GM19395 (cell line): ENCODE results near the gene TTBK2.
"Not testable (repeated sequence)": the region's sequence is repeated elsewhere in the genome, so short reads cannot be mapped to it uniquely, and the experiment has no call there.

Experiments
- ATAC-seq: cut with Tn5 transposase; IDR thresholded peaks from one replicate; pipeline ENCODE4 v1.9.1; 2021; ENCODE audit warnings: mild to moderate bottlenecking, moderate library complexity; ENCODE audit not compliant: unreplicated experiment

TTBK2 gene

GRCh38 chr15:42766109-42766508 is 154.5 kb downstream of the TTBK2 start:
- ATAC-seq: not testable (repeated sequence)

GRCh38 chr15:42764154-42764731 is 156.3 kb downstream of the TTBK2 start:
- ATAC-seq: not testable (repeated sequence)

GRCh38 chr15:42761813-42762212 is 158.8 kb downstream of the TTBK2 start:
- not testable (repeated sequence) for ATAC-seq

- ATAC-seq: no peak
Observed at GRCh38 chr15:42760759-42761158, 159.8 kb downstream of the TTBK2 start.

GRCh38 chr15:42759093-42759492 is 161.5 kb downstream of the TTBK2 start:
- ATAC-seq: no peak

GRCh38 chr15:42750306-42750705 is 170.3 kb downstream of the TTBK2 start:
- ATAC-seq: no peak

DNA sequence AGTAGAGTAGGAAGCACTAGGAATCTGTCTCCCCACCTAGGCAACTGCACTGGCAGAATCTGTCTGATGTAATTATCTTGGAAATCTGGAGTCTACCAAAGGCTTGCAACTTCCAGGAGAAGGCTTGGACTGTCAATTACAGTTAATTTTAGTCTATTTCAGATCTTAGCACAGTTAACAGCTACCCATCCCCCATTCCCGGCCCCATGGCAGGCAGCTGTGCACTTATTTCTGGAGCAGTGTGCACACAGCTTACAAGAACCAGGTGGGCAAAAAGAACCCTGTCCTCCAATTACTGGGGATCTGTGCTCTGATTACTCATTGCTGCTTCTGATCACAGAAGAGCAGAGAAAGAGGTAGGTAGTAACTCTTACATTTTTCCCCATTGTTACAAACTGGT is 171.3 kb downstream of the TTBK2 start:
- no peak for ATAC-seq

GRCh38 chr15:42744195-42744594 is 176.4 kb downstream of the TTBK2 start:
- no peak for ATAC-seq

DNA sequence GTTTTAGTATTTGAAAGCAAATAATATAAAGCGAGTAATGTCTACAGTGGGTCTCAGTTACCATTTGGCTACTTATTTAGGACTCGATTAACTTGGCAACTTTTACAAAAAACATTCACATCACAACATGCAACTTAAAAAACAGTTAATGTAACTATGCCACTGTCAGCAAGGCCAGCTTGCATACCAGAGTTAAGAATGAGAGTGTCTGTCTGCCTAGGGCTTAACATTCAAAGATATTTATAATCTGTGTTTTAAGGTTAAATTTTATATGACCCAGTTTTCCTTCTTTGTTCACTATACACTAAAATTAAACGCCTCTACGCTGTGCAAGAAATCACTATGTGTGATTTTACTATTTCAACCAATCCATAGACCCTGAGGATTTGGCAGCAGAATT is 178.4 kb downstream of the TTBK2 start:
- ATAC-seq: no peak

- ATAC-seq: no peak
Observed at GRCh38 chr15:42741710-42742109, 178.9 kb downstream of the TTBK2 start.

DNA sequence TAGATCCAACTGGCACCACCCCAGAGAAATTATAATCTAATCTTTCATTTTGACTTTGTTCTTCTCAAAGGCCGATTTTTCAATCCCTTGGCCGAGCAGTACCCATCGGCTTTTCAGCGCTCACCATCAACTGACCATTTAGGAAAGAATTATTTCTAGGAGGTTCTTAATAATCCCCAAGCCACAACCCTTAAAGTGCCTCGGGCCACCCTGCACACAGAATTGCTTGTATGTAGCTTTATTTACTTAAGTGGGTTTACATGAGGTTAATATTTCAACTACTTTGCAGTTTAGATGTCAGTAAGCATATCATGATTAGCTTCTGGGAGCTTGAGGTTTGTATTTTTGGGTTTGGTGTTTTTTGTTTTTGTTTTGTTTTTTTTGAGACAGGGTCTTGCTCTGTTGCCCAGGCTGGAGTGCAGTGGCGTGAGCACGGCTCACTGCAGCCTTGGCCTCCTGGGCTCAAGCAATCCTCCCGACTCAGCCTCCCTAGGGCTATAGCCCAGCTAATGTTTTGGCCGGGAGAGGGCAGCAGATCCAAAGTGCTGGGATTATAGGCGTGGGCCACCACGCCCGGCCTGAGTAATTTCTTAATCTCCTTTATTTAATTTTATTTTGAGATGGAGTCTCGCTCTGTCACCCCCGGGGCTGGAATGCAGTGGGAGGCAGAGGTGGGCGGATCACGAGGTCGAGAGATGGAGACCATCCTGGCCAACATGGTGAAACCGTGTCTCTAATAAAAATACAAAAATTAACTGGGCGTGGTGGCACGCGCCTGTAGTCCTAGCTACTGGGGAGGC is 182.8 kb downstream of the TTBK2 start:
- no peak for ATAC-seq

DNA sequence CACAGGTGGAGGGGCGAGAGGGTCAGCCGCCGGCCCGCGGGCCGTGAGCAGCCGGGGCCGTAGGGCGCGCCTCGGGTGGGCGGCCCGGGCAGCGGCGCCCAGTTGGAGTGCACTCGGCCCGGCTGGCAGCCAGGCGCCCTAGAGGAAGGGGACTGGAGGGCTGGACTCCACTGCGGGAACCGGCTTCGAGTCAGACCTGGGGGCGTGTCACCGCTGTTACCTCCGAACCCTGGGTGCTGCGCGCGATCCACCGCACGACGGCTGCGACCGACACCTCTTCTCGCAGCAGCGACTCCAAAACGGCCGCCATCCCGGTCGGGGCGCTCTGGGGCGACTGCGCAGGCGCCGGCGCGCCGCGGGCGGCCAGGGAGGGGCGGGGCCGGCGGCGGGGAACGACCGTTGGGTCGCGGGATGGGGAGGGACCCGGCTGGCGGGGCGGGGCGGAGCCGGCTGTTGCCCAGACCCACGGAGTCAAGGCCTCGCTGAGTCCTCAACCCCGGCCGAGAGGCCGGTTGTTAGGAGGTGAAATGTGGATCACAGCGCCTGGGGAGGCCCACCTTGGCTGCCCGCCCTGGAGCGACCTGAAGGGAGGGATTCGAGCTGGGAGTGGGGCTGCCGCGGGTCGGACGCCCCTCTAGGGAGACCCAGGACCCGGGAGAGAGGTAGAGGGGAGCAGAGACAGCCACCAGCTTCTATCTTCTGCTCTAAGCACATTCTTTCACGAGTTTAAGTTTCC is 183.6 kb downstream of the TTBK2 start, which contains the start of gene CDAN1:
TSS of gene CDAN1 (minus strand) at position 336 of the 736 bp plus-strand sequence. CDS start at position 310, 26 bp downstream.
- peak; percentile 69 for ATAC-seq

DNA sequence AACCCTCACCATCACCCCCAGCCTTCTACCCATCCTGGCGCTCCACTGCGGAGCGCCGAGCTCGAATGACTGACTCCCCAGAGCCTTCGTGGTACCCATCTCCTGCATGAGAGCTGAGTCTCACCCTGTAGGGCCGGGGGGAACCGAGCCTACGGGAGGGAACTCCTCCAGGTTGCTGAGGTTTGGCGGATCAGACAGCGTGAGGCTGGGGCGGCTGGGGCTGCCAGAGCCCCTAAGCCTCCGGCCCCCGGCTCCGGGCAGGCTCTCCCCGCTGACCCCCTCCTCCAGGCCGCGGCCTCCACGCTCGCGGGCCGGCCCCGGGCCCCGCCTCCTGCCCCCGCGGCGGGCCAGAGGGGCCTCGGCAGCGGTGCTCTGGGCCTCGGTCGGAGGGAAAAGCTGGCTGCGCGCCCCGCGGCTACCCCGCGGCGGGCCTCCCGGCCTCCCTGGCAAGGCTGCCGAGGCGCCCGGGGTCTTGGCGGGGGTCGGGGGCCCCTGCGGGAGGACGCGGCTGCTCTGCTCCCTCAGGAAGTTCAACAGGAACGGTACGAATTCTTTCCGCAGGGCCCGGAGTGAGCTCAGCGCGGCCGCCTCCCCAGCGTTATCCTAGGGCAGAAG is 184.3 kb downstream of the TTBK2 start:
- peak; percentile 40 for ATAC-seq

DNA sequence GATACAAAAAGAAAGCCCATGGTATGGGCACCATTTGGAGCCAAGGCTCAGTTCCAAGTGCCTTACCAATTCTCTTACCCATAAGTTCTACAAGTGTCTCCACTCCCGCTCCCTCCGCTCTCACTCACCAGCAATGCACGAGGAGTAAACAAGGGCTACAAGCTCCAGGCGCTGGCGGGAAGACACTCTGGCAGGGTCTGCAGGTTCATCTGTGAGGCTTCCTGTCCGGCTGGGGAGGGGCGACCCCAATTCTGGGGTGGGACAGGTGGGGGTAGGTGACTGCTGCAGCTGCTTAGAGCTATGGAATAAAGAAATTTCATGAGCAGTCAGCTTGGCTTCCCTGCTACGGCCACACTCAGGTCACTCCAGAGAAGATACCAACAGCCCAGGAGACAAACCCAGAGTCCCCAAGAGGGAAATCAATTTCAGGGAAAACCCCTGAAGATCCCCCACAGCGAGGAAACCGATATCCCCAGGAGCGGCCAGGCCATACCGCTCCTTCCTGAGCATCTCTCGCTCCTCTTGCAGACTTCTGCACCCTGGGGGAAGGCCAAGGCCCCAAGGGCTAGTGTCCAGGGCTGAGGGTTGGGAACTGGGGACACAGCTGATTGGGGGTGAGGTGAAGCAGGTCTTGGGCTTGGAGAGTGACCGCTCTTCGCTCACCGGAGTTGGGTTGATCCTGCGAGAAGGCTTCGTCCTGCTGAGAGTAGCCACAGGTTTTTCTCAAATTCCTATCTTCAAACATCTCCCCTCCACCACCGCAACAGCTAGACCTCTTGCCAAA is 185.0 kb downstream of the TTBK2 start:
- no peak for ATAC-seq

GRCh38 chr15:42734076-42734672 is 186.4 kb downstream of the TTBK2 start:
- ATAC-seq: no peak

DNA sequence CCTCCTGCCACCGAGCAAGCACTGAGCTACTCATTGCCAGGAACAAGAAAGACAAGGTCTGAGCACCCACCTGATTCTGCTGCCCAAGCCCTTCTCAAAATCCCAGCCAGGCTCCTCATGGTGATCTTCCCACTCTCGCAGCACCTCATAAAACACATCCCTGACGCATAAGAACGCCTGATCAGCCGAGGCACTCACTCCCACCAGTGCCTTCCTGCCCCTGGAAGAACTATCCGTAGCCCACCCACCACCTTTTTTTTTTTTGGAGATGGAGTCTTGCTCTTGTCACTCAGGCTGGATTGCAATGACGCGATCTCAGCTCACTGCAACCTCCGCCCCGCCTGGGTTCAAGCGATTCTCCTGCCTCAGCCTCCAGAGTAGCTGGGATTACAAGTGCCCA is 187.6 kb downstream of the TTBK2 start:
- no peak for ATAC-seq

GRCh38 chr15:42732095-42732827 is 188.3 kb downstream of the TTBK2 start:
- no peak for ATAC-seq

DNA sequence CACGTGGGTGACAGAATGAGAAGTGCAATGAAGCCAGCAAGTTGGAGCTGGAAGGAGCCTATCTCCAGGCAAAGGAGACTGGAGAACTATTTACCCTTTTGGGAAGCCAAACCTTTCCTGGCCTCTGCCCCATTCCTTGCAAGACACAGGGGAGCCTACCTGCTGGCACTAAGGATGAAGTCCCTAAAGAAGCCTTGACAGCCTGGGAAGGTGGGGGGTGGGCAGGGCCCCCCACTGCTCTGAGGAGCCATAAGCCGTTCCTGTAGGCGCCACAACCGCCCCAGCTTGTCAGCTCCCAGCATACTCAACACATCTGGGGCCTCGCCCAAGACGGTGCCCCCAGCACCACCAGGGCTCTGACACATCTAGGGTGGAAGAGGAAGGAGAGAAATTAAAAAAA is 189.1 kb downstream of the TTBK2 start:
- no peak for ATAC-seq

DNA sequence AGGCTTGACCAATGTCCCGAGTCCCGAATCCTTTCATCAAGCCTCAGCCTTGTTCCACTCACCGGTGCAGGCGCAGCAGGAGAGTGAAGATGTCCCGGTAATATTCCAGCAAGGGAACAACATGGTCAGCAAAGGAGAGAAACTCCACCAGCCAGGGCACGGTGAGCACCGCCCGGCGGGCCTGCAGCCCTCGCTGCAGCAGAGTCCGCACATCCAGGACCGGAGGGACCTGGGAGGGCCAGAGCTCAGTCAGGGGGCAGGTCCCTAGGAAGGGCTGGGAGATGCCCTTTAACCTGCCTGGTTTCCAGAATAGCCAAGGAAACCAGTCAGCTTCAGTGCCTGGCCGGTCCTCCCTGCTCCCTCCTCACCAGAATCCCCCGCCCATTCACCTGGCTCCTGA is 190.0 kb downstream of the TTBK2 start:
- no peak for ATAC-seq
